Karpas-422 (cell line): Measurements from ENCODE around the gene POLA2. TPM values are rescaled to one million over a fixed set of nuclear protein-coding genes. Genes with fewer than 3 reads are reported as not detected.
A peak's percentile ranks its signal among the peaks of the same experiment; 100 is the strongest.

Experiments
- DNase-seq: peaks from one replicate; pipeline ENCODE4 v3.0.0-alpha.2; 2015
- H2AFZ ChIP-seq: fragments of 200-600 bp; sonication (generic); 2 replicates; pipeline ENCODE4 v1.6.1; 2014; ENCODE audit warnings: antibody characterized with exemption, low read length, mixed read lengths
- H3K27ac ChIP-seq: fragments of 200-600 bp; sonication (generic); 2 replicates; pipeline ENCODE4 v1.5.1; 2014; ENCODE audit warnings: mild to moderate bottlenecking, low read length, moderate library complexity
- H3K27me3 ChIP-seq: fragments of 200-600 bp; sonication (generic); 2 replicates; pipeline ENCODE4 v1.6.1; 2014; ENCODE audit warnings: low read length, mixed read lengths
- H3K36me3 ChIP-seq: fragments of 200-600 bp; sonication (generic); 2 replicates; pipeline ENCODE4 v1.6.1; 2014; ENCODE audit warnings: low read length, mixed read lengths; ENCODE audit not compliant: insufficient read depth
- H3K4me1 ChIP-seq: fragments of 200-600 bp; sonication (generic); 2 replicates; pipeline ENCODE4 v1.6.1; 2014; ENCODE audit warnings: mild to moderate bottlenecking, low read length, mixed read lengths
- H3K4me2 ChIP-seq: fragments of 200-600 bp; sonication (generic); 2 replicates; pipeline ENCODE4 v1.6.1; 2014; ENCODE audit warnings: low read length, low read depth, mild to moderate bottlenecking; ENCODE audit not compliant: poor library complexity, severe bottlenecking
- H3K4me3 ChIP-seq: fragments of 200-600 bp; sonication (generic); 2 replicates; pipeline ENCODE4 v1.5.1; 2014; ENCODE audit warnings: mild to moderate bottlenecking, antibody characterized with exemption, low read length, mixed read lengths
- H3K79me2 ChIP-seq: fragments of 200-600 bp; sonication (generic); 2 replicates; pipeline ENCODE4 v1.6.1; 2014; ENCODE audit warnings: mild to moderate bottlenecking, low read length, mixed read lengths
- H3K9ac ChIP-seq: fragments of 200-600 bp; sonication (generic); 2 replicates; pipeline ENCODE4 v1.6.0; 2014; ENCODE audit warnings: low read length
- H3K9me2 ChIP-seq: fragments of 200-600 bp; sonication (generic), shearing (Covaris generic); replicated peaks from 2 replicates; pipeline ENCODE4 v1.6.0; 2014; ENCODE audit warnings: mild to moderate bottlenecking, low read length, moderate library complexity; ENCODE audit not compliant: insufficient read depth
- H3K9me3 ChIP-seq: fragments of 300-700, 200-600 bp; sonication (generic); 2 replicates; pipeline ENCODE4 v1.6.1; 2014; ENCODE audit warnings: low read length, mixed read lengths
- H4K20me1 ChIP-seq: fragments of 200-600 bp; sonication (generic); 2 replicates; pipeline ENCODE4 v1.6.1; 2014; ENCODE audit warnings: mild to moderate bottlenecking, antibody characterized with exemption, low read length, low read depth; ENCODE audit not compliant: insufficient read depth
- total RNA-seq: library from RNA; depleted of rRNA; stranded (reverse); fragments of >200 nt; shearing (Covaris generic); gene quantifications from 2 replicates; pipeline ENCODE4 v1.2.3, GENCODE V29; 2014; ENCODE audit warnings: low replicate concordance; rRNA removed

POLA2 gene
- 13.2 and 19.0 TPM in 2 replicates for total RNA-seq

GRCh38 chr11:65261591-65262380 lies at the start of gene POLA2:
TSS of gene POLA2 (plus strand) at chr11:65261962. CDS start at chr11:65262293, 331 bp downstream.
- DNase-seq: peak; percentile 99
- Histone ChIP-seq H3K27me3 (no peaks in the 10 kb centered on the region), H3K9me3 (no peaks in the 10 kb centered on the region), H3K4me2 (peak within 1 kb of the TSS; percentile 89), H3K79me2 (peaks cover 49% of the 10 kb centered on the region), H4K20me1 (no peaks in the 10 kb centered on the region), H3K27ac (peak within 1 kb of the TSS; percentile 78), H3K4me1 (peaks cover 34% of the 10 kb centered on the region), H2AFZ (peak within 1 kb of the TSS; percentile 77; the same call in 1 of the 2 replicates), H3K4me3 (peak within 1 kb of the TSS; percentile 77), H3K9me2 (no peaks in the 10 kb centered on the region), H3K9ac (peak within 1 kb of the TSS; percentile 93), H3K36me3 (peaks cover 10% of the 10 kb centered on the region; the same call in 1 of the 2 replicates)

- Histone ChIP-seq H3K4me3 (peak overlapping the region; percentile 30; the same call in 1 of the 2 replicates), H2AFZ (no peak overlapping the region), H3K9me3 (no peaks in the 10 kb centered on the region), H3K79me2 (no peaks in the 10 kb centered on the region), H3K9me2 (no peaks in the 10 kb centered on the region), H3K36me3 (no peaks in the 10 kb centered on the region), H3K27ac (peak overlapping the region; percentile 94), H3K9ac (peak overlapping the region; percentile 70), H4K20me1 (no peaks in the 10 kb centered on the region), H3K4me1 (peaks cover 44% of the 10 kb centered on the region), H3K4me2 (peak overlapping the region; percentile 67), H3K27me3 (no peaks in the 10 kb centered on the region)
- peak; percentile 73 for DNase-seq
Measured at GRCh38 chr11:65212226-65212801, 49.4 kb upstream of the POLA2 start.

GRCh38 chr11:65213322-65214211 lies 48.2 kb upstream of the POLA2 start:
- Histone ChIP-seq H3K9me2 (no peaks in the 10 kb centered on the region), H2AFZ (no peak overlapping the region), H3K79me2 (no peaks in the 10 kb centered on the region), H3K4me3 (peak overlapping the region; percentile 55), H3K27me3 (no peaks in the 10 kb centered on the region), H3K36me3 (no peaks in the 10 kb centered on the region), H3K4me2 (peak overlapping the region; percentile 67), H3K9ac (peak overlapping the region; percentile 70), H3K9me3 (no peaks in the 10 kb centered on the region), H3K27ac (peak overlapping the region; percentile 94), H3K4me1 (peaks cover 44% of the 10 kb centered on the region), H4K20me1 (no peaks in the 10 kb centered on the region)
- DNase-seq: peak; percentile 88

GRCh38 chr11:65214212-65214845 lies 47.4 kb upstream of the POLA2 start:
- no peaks in the 10 kb centered on the region for H3K79me2 ChIP-seq
- H2AFZ ChIP-seq: no peak overlapping the region
- H3K4me2 ChIP-seq: peak overlapping the region; percentile 67
- no peaks in the 10 kb centered on the region for H3K27me3 ChIP-seq
- H3K4me1 ChIP-seq: peaks cover 44% of the 10 kb centered on the region
- peak overlapping the region; percentile 55 for H3K4me3 ChIP-seq
- H3K9me3 ChIP-seq: no peaks in the 10 kb centered on the region
- H3K27ac ChIP-seq: peak overlapping the region; percentile 94
- H4K20me1 ChIP-seq: no peaks in the 10 kb centered on the region
- no peaks in the 10 kb centered on the region for H3K36me3 ChIP-seq
- H3K9me2 ChIP-seq: no peaks in the 10 kb centered on the region
- DNase-seq: peak; percentile 41
- H3K9ac ChIP-seq: peak overlapping the region; percentile 70

GRCh38 chr11:65215441-65216076 lies 46.2 kb upstream of the POLA2 start:
- Histone ChIP-seq H3K9me2 (no peaks in the 10 kb centered on the region), H3K27ac (peak overlapping the region; percentile 37; the same call in 1 of the 2 replicates), H3K9me3 (no peaks in the 10 kb centered on the region), H3K4me2 (no peak overlapping the region), H3K4me3 (no peak overlapping the region), H2AFZ (no peak overlapping the region), H4K20me1 (no peaks in the 10 kb centered on the region), H3K36me3 (no peaks in the 10 kb centered on the region), H3K4me1 (peaks cover 44% of the 10 kb centered on the region), H3K27me3 (no peaks in the 10 kb centered on the region), H3K79me2 (no peaks in the 10 kb centered on the region), H3K9ac (no peak overlapping the region)
- DNase-seq: peak; percentile 45

GRCh38 chr11:65216830-65217229 lies 44.9 kb upstream of the POLA2 start:
- Histone ChIP-seq H3K9me2 (no peaks in the 10 kb centered on the region), H3K27ac (no peak overlapping the region), H3K9me3 (no peaks in the 10 kb centered on the region), H3K9ac (no peak overlapping the region), H2AFZ (no peak overlapping the region), H3K4me2 (no peak overlapping the region), H3K79me2 (no peaks in the 10 kb centered on the region), H3K27me3 (no peaks in the 10 kb centered on the region), H3K36me3 (no peaks in the 10 kb centered on the region), H3K4me1 (peaks cover 37% of the 10 kb centered on the region), H4K20me1 (no peaks in the 10 kb centered on the region), H3K4me3 (no peak overlapping the region)
- DNase-seq: peak; percentile 38
